Activated effector memory CD4-positive, alpha-beta T cell treated with Interleukin-2 at 50 U/mL for 16 hours (primary cell): ENCODE data around the gene ERGIC1.

Source experiments
- DNase-seq: peaks from one replicate; pipeline ENCODE4 v3.0.0-alpha.2; 2020

ERGIC1 gene

DNA sequence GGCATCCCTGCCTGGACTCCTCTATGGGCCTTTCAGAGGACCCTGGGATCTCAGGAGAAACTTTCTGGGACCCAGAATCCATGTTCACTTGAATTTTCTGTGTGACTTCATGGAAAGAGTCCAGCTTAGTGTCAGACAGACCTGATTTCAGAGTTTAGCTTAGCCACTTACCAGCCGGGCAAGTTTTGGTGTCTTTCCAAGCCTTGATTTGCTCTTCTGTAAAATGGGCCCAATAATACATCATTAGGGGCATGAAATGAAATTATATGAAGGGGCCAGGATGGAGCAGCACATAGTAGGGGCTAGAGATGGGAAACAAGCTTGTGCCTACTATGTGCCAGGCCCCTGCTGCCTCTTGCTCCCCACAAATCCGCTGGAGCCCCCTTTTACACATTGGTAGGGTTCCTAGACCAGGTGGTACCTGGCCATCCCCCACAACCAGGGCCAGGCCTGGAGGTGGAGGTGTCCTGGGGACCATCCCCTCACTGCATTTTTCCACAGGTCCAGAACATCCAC, 92.0 kb downstream of the ERGIC1 start:
- no peak for DNase-seq

DNA sequence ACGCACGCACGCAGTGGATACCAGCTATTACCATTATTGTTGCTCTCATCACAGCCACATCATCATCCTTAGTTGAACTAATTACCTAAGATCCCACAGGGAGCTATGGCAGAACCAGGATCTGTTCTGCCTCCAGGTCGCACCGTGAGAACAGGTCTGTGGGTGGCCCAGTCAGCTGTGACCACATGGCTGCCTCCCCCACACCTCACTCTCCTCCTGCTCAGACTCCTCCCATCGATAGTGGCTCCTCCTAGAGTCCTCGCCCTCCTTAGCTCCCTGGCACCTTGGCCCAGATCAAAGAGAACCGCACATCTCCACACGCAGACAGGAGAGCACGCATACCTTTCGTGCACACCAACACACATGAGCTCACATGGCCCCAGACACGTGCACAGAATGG, 92.7 kb downstream of the ERGIC1 start:
- no peak for DNase-seq

DNA sequence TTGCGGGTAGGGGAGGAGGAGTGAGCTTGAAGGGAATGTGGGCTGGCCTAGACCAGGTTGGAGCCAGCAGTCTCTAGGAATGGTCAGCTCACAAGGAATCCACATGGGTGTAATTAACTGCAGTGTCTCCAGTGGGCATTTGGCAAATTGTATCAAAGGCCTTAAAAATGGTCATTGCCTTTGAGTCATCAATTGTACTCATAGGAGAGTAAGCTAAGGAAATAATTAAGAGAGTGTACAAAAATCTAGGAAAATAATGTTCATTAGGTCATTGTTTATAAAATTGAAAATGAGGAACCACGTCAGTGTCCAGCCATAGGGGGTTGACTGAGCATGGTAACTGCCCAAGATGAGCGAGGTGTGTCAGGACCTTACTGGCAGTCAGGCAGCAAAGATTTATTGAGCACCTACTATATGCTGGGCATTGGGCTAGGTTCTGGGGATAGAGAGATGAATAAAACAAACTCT, 95.4 kb downstream of the ERGIC1 start:
- DNase-seq: no peak

DNA sequence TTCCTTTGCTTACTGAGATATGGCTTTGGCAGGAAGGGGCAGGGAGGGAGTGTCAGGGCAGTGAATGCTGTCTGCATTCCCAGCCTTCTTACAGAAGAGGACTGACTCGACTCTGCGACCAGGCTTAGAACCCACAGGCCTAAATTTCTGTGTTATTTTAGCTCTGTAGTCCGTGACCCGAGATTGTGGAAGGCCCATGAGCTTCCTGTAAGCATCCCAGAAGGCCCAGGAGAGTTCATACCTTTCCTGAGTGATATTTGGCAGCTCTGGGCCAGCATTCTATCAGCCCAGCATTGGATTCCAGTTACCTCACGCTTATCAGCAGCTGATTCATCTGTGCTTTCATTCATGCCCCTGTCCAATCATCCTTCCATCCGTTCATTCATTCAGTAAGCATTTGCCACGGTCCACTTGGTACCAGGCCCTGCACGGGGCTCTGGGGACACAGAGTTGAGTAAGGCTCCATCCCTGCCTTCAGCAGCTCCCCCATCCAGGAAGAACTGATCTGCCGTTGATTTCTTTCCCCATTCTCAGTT, 97.0 kb downstream of the ERGIC1 start:
- no peak for DNase-seq

DNA sequence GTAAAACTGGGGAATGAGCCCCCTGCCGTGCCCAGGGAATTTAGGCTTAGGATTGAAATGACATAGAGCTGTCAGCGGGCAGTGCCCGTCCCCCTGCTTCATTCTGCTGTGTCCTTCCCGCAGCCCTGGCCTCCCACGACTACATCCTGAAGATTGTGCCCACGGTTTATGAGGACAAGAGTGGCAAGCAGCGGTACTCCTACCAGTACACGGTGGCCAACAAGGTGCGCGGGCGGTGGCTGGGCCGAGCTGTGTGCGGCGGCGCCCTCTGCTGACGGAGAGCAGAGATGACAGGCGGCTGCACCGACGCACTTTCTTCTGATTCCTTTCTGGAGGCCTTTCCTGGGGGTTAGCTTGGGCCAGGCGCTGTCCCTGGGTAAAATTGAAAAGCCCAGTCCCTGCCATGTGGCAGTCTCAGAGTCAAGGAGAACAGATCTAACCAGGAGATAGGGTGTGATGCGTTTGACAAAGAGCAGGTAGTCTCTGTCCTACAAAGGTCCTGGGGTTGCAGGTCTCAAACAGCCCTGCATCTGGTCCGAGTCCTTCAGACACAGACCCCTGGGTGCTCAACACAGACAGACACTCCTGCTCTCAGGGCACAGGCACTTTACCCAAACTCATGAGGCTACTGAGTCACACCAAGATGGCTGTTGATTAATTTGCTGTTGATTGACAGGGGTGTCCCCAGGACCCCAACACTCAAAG, 98.4 kb downstream of the ERGIC1 start:
- peak; percentile 58 for DNase-seq

DNA sequence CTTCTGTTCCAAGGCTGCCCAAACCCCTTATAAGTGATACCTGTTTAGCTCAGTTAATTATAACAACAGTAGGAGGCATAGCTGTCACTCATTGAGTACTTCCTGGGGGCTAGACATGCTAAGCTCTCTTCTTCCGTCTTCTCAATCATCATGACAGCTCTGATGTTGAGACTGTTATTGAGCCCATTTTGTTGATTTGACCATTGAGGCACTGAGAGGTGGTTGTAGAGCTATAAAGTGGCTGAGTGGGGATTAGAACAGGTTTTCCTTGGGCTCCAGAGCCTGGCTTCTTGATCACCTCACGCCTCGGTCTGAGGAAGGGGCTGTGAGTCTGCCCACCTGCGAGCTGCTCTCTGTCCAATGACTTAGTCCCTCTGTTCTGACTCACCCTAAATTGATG, 99.2 kb downstream of the ERGIC1 start:
- no peak for DNase-seq

DNA sequence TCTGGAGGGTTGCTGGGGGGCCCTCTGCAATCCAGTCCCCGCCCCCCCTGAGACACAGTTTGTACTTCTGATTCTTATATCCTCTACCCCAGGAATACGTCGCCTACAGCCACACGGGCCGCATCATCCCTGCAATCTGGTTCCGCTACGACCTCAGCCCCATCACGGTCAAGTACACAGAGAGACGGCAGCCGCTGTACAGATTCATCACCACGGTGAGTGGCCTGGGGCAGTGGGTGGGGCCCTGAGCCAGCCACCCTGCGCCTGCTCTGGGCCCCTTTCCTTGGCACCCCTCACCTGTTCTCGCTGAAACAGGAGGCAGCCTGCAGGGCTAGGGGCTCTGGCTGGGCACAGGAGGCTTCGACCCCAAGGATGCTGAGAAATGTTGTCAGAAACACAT, 101.0 kb downstream of the ERGIC1 start:
- no peak for DNase-seq

DNA sequence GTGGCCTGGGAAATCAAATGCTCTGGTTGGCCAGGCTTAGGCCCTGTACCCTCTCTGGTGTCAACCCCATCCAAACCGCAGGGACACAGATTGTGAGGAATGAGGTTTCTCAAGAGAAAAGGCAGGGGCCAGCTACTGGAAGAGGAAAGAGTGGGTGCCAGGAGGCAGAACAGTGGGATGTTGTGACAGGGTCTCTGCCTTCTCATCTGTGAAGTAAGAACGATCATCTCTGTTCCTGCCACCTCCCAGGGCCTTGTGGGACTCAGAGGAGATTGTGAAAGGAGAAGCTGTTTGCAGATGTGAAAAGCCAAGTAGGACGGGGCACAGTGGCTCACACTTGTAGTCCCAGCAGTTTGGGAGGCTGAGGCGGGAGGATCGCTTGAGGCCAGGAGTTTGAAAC, 102.3 kb downstream of the ERGIC1 start:
- DNase-seq: no peak

DNA sequence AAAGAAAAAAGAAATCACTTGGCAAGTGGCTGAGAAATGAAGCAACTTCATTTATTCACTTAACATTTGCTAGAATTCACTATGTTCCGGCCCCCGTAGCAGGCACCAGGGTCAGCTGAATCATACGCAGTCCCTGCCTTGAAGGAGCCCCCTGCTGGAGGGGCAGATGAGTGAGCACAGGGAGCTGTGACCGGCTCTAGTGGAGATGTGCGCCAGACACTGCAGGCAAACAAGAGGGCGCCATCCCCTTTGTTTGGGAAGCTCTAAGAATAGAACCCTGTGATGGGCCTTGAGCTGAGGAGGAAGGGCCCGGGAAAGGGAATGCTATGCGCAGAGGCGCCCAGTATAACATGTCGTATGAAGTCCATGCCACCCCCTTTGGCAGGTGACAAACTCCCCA, 105.0 kb downstream of the ERGIC1 start:
- no peak for DNase-seq

DNA sequence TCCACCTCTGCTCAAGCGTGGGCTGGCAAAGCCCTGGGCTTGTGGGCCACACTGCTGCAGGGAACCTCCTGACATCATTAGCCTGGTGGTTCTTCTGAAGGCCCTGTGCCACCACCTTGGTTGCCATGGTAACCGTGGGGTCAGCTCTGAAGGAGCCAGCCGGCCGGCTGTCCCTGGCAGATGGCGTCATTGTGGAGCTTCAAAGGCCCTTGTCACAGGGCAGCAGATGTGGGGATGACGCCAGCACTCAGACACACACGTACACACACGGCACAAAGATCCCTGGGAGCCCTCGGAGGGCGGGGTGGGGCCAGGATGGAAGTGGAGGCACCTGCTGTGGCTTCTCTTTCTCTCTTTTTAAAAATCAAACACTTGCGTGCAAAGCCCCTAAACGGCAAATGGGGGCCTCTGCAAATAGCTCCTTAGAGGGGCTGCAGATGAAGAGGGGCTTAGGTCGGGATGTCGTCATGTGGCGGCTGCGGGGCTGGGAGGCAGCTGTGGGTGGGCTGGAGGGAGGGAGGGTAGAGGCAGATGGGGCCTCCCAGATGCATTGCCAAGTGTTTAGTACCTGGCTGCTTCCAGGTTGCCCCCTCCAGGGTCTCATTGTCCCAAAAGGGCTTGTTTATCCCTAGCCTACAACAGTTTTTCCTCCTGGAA, 105.7 kb downstream of the ERGIC1 start:
- no peak for DNase-seq

DNA sequence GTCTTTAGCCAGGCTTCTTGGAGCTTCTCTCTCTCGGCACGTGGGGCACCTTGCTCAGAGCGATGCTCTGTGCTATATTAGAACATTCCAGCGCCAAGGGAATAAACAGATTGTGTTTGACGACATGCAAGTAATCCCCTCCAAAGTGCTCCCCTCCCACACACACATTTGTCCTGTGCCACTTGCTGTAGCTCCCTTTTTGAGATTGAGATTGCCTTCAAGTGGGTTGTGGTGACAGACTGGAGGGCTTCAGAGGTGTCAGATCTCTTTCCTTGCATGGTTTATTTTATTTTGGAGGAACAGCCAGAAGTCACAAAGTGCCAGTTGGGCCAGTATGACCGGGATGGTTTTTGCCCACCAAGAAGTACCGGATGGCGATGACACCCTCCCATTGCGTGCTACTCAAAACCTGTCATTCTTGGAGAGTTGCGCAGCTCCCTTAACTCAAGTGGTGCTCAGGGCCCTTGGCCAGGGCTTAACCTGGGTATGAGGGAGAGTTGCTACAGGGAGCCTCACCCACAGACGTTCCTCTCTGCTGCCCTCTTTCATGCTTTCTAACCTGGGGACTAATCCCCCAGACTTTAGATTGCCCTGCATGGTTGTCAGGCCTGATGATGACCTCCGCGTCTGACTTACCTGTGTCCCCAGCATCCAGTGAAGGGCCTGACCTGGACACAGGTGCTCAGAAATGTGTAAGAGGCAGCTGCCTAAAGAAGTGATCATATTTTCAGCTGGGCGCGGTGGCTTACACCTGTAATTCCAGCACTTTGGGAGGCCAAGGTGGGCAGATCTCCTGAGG, 106.4 kb downstream of the ERGIC1 start:
- DNase-seq: no peak

DNA sequence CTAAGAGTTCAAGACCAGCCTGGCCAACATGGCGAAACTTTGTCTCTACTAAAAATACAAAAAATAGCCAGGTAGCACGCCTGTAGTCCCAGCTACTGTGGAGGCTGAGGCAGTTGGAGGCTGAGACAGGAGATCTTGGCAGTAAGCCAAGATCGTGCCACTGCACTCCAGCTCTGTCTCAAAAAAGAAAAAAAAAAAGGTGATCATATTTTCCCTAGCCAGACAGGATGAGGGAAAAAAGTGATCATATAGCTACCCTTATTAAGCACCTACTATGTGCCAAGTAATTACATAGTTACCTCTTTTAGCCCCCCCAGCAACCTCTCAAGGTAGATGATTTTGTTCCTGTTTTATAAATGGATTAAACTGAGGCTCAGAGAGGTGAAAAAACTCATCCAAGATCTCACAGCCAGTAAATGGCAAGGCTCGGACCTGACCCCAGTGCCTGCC, 107.0 kb downstream of the ERGIC1 start:
- no peak for DNase-seq

DNA sequence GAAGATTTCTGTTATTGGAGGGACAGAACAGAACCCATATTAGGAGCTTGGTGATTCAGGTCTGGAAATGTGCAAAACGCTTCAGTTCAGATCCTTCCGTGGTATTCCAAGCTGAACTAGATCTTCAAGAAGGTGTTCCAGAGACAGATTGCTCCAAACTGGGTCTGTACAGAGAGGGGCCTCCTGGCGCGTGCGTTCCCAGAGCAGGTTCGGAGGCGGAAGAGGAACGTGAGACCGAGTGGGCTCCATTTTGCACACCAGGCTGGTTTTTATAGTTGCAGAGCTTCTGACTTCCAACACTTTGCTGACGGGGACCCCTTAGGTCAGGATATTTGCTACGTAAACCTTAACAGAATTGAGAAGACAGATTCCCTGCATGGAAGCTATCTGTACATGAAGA, 108.5 kb downstream of the ERGIC1 start:
- DNase-seq: no peak

DNA sequence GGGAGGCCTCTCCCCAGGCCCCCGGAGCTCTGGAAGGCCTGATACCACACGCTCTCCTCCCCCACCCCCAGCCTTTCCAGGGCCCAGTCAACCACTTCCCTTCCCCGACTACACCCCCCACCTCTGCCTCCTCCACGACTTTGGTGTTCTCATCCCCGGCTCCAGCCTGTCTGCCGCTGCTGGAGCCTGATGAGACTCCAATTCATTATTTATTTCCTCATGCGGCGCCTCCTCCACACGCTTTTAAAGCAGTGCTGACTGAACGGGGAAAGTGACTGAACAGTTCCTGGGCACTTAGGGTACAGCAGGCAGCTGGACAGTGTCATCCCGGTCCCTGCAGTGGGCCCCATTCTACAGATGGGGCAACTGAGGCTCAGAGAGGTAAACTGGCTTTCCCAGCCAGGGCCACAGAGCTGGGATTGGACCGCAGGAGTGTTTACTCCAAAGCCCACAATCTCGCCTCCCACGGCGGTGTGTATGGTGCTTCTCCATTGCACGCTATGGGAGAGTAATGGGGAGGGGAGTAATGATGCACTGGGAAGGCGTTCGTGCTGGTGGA, 109.3 kb downstream of the ERGIC1 start:
- DNase-seq: no peak

DNA sequence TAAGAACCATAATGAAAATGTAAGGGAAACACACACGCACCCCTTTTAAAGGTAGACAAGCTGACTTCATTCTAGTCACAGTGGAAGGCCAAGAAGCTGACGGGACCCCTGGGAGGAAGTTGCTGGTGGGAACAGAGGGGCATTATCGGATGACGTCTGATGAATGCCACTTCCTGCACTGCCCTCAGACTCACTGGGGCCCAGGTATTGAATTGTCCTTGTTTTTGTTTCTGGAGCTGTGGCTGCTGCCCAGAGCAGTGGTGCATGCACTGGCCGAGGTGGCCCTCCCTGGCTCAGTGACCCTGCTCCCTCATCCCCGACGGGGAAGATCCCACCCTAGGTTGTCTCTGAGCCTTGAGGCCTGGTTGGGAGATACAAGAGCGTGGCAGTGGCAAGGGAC, 109.9 kb downstream of the ERGIC1 start:
- DNase-seq: no peak

DNA sequence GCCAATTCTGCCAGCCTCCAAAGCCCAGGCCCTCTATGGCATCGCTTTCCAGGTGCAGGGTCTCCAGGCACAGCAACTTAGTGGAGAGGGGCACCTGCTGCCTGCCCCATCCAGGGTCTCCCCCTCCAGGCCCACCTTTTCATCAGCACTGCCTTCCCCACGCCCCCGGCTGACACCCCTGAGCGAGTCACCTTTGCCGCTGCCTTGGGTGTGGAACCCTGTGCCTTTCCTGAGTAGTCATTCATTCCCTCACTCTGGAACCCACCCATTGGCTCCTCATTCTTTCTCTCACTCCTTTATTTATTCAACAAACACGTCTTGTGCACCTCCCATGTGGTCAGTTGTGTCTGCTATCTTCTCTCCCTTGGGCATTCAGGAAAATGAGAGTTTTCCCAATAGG, 110.7 kb downstream of the ERGIC1 start:
- no peak for DNase-seq

DNA sequence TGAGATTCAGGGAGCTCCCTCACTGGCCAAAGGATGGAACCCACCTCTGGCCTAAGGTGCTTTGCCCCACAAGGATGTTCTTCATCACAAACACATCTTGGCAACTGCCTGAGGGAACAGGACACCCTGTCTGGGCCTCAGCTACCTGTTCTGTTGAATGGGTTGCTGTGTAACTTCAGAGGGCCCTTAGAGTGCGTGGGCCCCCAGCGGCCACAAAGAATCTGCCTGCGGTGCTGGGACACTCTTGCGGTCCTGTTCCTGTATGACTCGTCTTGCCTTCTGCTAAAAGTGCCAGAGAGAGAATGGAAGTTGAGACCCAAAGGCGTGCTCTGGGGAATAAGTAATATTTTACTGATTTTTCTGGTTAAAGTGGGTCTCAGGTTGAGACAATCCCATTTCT, 111.1 kb downstream of the ERGIC1 start:
- no peak for DNase-seq

DNA sequence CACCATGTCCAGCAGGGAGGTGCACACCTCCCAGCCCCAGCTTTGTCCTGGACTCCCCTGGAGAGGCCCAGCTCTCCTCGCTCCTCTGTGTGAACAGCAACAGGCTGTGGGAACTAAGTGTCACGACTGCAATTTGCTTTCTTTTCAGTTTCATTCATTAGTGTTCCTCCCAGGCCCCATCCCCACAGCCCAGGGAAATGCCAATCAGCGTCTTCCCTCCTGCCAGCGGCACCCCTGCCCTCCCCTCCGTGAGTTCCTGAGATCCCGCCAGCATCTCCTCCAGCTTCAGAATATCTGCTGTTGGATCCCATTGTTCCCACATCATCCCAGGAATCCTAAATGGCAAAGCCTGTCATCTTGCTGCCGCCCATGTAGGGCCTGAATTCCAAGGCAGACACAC, 112.1 kb downstream of the ERGIC1 start:
- DNase-seq: no peak

DNA sequence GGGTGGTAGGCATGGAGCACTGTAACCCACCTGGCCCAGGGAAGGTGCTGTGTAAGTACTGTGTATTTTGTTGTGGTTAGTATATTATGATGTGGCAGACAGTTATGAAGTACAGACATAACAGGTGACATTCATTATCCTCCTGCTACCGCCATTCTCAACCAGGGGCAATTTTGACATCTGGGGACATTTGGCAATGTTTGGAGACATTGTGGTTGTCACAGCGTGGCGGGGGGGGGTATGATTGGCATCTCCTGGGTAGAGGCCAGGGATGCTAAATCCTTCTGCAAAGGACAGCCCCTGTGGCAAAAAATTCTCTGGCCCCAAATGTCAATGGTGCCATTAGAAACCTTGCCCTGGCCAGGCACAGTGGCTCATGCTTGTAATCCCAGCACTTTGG, 115.4 kb downstream of the ERGIC1 start:
- no peak for DNase-seq

DNA sequence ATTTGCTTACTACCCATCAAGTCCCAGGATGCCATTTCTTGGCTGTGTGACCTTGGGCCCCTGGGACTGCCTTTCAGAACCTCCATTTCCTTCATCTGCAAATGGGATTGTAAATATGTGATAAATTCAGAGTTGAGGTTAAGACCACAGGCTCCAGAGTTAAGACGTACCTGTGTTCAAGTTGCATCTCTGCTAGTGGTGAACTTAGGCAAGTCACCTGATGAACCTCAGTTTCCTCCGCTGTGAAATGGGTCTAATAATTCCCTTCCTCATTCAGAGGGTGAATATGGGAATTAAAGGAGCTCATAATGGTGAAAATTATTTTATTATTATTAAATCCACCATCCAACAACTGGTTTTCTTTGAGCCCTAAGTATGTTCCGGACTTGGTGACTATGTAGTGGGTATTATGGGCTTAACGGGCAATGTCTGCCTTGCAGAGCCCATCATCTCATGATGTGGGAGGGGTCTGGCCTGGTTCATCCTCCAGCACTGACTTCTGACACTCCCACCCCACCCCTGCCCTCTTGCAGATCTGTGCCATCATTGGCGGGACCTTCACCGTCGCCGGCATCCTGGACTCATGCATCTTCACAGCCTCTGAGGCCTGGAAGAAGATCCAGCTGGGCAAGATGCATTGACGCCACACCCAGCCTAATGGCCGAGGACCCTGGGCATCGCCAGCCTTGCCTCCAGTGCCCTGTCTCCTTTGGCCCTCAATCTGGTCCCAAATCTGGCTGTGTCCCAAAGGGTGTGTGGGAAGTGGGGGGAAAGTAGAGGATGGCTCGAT, 116.3 kb downstream of the ERGIC1 start:
- DNase-seq: no peak

DNA sequence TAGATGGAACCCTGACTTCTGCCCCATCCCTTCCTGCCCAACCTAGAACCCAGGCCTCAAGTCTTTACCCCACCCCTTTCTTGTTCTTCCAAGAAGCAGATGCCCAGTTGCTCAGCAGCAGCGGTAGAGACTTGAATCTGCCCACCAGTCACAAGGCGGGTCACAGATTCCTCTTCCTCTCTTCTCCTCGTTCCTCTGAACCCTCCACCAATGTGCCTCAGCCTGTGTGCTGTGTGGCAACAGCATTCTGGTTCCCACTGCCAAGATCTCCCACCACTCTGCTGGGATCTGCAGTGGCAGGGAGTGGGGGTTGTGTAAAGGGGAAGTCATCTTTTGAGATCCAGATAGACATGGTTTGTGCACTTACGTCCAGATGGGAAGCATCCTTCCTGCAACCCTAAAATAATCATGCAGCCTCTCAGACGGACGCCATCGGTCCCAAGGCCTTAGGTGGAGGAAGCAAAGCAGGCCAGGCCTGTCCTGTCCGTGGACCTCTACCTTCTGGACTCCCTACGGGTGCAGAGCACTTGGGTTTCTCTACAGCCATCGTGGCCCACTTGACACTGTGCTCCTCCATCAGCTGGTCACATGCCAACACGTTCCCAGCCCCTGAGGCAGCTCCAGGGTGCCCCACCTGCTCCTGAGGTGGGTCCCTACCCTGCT, 117.5 kb downstream of the ERGIC1 start:
- DNase-seq: no peak

DNA sequence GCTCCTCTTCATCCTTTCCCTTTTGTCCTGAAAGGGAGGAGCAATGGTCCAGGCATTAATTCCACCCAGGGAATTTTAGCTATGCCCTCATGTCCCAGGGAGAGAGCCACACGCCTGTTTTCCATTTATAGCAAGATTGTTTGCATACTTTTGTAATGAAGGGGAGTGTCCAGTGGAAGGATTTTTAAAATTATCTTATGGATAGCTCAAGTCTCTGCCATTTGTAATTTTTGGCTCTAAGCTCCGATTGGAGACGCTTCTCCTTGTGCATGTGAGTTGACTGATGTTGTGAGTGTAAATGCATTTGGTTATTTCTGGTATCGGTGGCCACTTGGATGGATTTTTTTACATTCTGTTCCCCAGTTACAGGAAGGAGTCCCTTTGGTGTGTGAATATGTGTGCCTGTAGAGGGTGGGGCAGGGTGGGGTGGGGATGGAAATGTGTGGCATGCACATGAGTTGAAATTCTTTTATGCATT, 118.0 kb downstream of the ERGIC1 start:
- no peak for DNase-seq
